ENCODE results near the gene PIM1. TPM values are rescaled to one million over a fixed set of nuclear protein-coding genes. Genes with fewer than 3 reads are reported as not detected.

Gene PIM1
- total and polyA plus RNA-seq, 9 of the 15 experiments (the other 6 are each of a cell fraction or from before 2014, with no cell fraction given) = 19.0 to 789 (median 212) TPM

DNA sequence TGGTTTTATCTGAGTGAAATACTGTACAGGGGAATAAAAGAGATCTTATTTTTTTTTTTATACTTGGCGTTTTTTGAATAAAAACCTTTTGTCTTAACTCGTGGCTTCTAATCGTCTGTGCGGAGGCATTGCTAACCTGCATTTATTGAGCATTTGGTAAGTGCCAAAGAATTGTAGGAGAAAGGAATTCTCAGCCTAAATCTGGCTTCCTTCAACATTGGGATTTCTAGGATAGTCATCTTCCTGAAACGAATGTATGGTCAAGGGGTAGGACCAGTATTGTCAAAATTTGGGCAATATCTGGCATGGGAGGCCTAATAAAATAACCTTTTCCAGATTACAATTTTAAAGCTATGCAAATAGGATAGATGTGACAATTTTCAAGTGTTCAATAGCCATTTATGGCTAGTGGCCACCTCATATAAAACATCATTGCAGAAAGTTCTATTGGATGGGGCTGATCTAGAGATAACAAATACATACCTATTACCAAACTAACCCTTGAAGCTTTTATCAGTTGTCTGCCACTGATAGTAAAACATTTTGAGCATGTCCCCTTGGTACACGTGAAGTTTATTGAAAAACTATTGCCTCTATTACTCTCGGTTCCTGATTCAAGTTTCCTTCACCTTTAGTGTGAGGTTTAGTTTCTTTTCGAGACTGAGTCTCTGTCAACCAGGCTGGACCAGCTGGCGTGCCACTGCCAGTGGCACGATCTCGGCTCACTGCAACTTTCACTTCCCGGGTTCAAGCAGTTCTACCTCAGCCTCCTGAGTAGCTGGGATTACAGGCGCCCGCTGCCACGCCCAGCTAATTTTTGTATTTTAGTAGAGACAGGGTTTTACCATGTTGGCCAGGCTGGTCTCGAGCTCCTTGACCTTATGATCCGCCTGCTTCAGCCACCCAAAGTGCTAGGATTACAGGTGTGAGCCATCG is 5.6 kb downstream of the PIM1 start (continued):
- peak; percentile 65 for TF ChIP-seq BRD9 (IDR thresholded peaks at IDR 0.05; ENCODE audit: low read depth, partially characterized antibody)

DNA sequence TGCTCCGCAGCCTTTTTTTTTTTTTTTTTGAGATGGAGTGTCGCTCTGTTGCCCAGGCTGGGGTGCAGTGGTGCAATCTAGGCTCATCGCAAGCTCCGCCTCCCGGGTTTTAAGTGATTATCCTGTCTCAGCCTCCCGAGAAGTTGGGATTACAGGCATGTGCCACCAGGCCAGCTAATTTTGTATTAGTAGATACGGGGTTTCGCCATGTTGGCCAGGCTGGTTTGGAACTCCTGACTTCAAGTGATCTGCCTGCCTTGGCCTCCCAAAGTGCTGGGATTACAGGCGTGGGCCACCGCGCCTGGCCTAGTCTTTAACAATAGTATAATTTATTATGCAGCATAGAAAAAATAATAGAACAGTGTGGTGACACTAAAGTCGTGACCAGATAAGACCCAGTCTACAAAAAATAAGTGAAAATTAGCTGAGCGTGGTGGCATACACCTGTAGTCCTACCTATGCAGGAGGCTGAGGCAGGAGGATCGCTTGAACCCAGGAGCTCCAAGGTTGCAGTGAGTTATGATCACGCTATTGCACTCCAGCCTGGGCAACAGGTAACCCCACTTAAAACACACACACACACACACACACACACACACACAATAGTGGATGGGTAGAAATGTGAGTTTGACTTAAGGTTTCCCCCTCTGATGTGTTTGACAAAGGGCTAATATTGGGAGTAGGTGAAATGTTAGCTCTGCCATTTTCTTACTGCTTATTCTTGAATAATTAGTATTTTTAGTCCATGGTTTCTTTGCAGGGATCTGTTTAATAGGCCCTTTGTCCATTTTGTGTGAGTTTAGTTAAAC is 6.5 kb downstream of the PIM1 start:
- Histone ChIP-seq H2AFZ (ENCODE audit: low read depth, low read length) (no peak overlapping the region), H3K9me1 (ENCODE audit: control insufficient read depth, insufficient read depth, low read length) (no peaks in the 10 kb centered on the region), H3K9me3 (replicated peaks; ENCODE audit: control insufficient read depth, insufficient read depth, low read depth, low read length) (no peaks in the 10 kb centered on the region; the same call in 1 of the 2 replicates), H4K20me1 (replicated peaks; ENCODE audit: control insufficient read depth, insufficient read depth, low read length) (peaks cover 10% of the 10 kb centered on the region; the same call in 1 of the 2 replicates), H3K27me3 (ENCODE audit: control insufficient read depth in 2 of 2, insufficient read depth in 2 of 2, low read length in 2 of 2) (no peaks in the 10 kb centered on the region), H3K4me2 (ENCODE audit: insufficient read depth, low read length) (peak overlapping the region; percentile 87), H3K4me3 (peak overlapping the region; percentile 97), H3K27ac (ENCODE audit: extremely low read depth, low read depth, low read length) (peak overlapping the region; percentile 82), H3K4me1 (replicated peaks in 1 of 2; ENCODE audit: control insufficient read depth in 2 of 2, insufficient read depth in 2 of 2, low read length in 2 of 2) (peaks cover 26 to 45% of the 10 kb centered on the region in 2 experiments), H3K79me2 (ENCODE audit: control insufficient read depth, insufficient read depth, low read length) (peaks cover 67% of the 10 kb centered on the region), H3K36me3 (ENCODE audit: control insufficient read depth, insufficient read depth, low read length) (peaks cover 57% of the 10 kb centered on the region), H3K9ac (ENCODE audit: insufficient read depth in 1 of 2, low read depth in 2 of 2, low read length in 2 of 2) (peak overlapping the region; percentile 87; a peak in 3 of 4 replicates)
- intact Hi-C loops (cut with micrococcal nuclease) = loop anchor here (1.0 to 2.0 kb wide), 3 partner anchors 32 to 138 kb away; no protein-coding TSS in a partner anchor
- ChIA-PET POLR2A (interaction anchor here (0.6 to 9.3 kb wide), 30 partner anchors 7 to 181 kb away, joined by 3 to 128 read pairs (median 4); no protein-coding TSS in a partner anchor), CTCF (ENCODE audit: low intra/inter-chr PET ratio) (interaction anchor here (0.6 to 1.1 kb wide), 3 partner anchors 28 to 152 kb away, joined by 3 to 5 read pairs (median 4); no protein-coding TSS in a partner anchor)
- WGBS (ENCODE audit: insufficient coverage, low coverage, missing lambda C conversion rate) = 17% methylated on average over 15 of the region's 15 CpGs
- FAIRE-seq (no peak), ATAC-seq (peak; percentile 25), DNase-seq (ENCODE audit: extremely low read depth in 1 of 4, low spot score in 3 of 4) (peak in 1 of 4 experiments; percentile 83)
- BruUV-seq (replicated peaks) = no TSS peak
- in situ Hi-C loops (cut with MboI) = loop anchor here (10.0 kb wide), 1 partner anchor 152 kb away; no protein-coding TSS in a partner anchor
- TF ChIP-seq, protein P1, sequence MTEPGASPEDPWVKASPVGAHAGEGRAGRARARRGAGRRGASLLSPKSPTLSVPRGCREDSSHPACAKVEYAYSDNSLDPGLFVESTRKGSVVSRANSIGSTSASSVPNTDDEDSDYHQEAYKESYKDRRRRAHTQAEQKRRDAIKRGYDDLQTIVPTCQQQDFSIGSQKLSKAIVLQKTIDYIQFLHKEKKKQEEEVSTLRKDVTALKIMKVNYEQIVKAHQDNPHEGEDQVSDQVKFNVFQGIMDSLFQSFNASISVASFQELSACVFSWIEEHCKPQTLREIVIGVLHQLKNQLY (CRISPR knock-in tag; conservative IDR thresholded peaks at IDR 0.05) = peak in 1 of 2 experiments; percentile 93; a peak in 2 of 4 replicates
- TF ChIP-seq, protein P2, sequence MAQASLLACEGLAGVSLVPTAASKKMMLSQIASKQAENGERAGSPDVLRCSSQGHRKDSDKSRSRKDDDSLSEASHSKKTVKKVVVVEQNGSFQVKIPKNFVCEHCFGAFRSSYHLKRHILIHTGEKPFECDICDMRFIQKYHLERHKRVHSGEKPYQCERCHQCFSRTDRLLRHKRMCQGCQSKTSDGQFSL (CRISPR knock-in tag; IDR thresholded peaks at IDR 0.05) = no peak
- TF ChIP-seq, protein P2 (tag; IDR thresholded peaks at IDR 0.05) = 0 out of 4 replicates have a peak, but pooled peaks of 1 of the 2 experiments have one; percentile 33
- TF ChIP-seq ZNF76 (CRISPR knock-in tag; IDR thresholded peaks at IDR 0.05; ENCODE audit: borderline replicate concordance) (0 out of 2 replicates have a peak, but pooled peaks have one; percentile 34), ZNF165 (CRISPR knock-in tag; IDR thresholded peaks at IDR 0.05; ENCODE audit: borderline replicate concordance) (no peak), POLR2B (IDR thresholded peaks at IDR 0.05; ENCODE audit: low read depth, partially characterized antibody) (peak; percentile 77), ZFP1 (CRISPR knock-in tag; IDR thresholded peaks at IDR 0.05) (peak; percentile 67; the same call in 1 of the 2 replicates), KDM1A (IDR thresholded peaks at IDR 0.05) (no peak), FIP1L1 (IDR thresholded peaks at IDR 0.05; ENCODE audit: low read depth, low read length, poor library complexity, severe bottlenecking) (peak; percentile 47)
- TF ChIP-seq, protein P3, sequence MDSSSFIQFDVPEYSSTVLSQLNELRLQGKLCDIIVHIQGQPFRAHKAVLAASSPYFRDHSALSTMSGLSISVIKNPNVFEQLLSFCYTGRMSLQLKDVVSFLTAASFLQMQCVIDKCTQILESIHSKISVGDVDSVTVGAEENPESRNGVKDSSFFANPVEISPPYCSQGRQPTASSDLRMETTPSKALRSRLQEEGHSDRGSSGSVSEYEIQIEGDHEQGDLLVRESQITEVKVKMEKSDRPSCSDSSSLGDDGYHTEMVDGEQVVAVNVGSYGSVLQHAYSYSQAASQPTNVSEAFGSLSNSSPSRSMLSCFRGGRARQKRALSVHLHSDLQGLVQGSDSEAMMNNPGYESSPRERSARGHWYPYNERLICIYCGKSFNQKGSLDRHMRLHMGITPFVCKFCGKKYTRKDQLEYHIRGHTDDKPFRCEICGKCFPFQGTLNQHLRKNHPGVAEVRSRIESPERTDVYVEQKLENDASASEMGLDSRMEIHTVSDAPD (CRISPR knock-in tag; IDR thresholded peaks at IDR 0.05) = no peak
